ACC112 (cell line): ENCODE measurements around the gene HOXC6.
A peak's percentile ranks its signal among the peaks of the same experiment; 100 is the strongest.

ENCODE experiments used
- H2AFZ ChIP-seq: fragments of 200-600 bp; sonication (generic); one replicate; pipeline ENCODE4 v1.6.0; 2017; ENCODE audit warnings: antibody characterized with exemption, low read length; ENCODE audit not compliant: unreplicated experiment
- H3K27ac ChIP-seq: fragments of 200-600 bp; sonication (generic); 2 replicates; pipeline ENCODE4 v1.5.1; 2014; ENCODE audit warnings: low read depth, mild to moderate bottlenecking, antibody characterized with exemption, low read length, moderate library complexity
- H3K27me3 ChIP-seq: fragments of 200-600 bp; sonication (generic); 2 replicates; pipeline ENCODE4 v1.6.1; 2014; ENCODE audit warnings: mild to moderate bottlenecking, antibody characterized with exemption, low read length, moderate library complexity, mixed read lengths; ENCODE audit not compliant: insufficient read depth
- H3K36me3 ChIP-seq: fragments of 200-600 bp; sonication (generic); 2 replicates; pipeline ENCODE4 v1.6.1; 2016; ENCODE audit warnings: mild to moderate bottlenecking, antibody characterized with exemption, low read length, moderate library complexity, mixed read lengths; ENCODE audit not compliant: insufficient read depth
- H3K4me1 ChIP-seq: fragments of 200-600 bp; sonication (generic); one replicate; pipeline ENCODE4 v1.6.1; 2016; ENCODE audit warnings: low read length, mixed read lengths; ENCODE audit not compliant: insufficient read depth, unreplicated experiment, control insufficient read depth
- H3K4me3 ChIP-seq: fragments of 200-600 bp; sonication (generic); 2 replicates; pipeline ENCODE4 v1.5.1; 2014; ENCODE audit warnings: mild to moderate bottlenecking, low read depth, low read length
- H3K79me2 ChIP-seq: fragments of 200-600 bp; sonication (generic); one replicate; pipeline ENCODE4 v1.6.0; 2016; ENCODE audit warnings: low read length; ENCODE audit not compliant: control insufficient read depth, unreplicated experiment, insufficient read depth

Gene HOXC6

GRCh38 chr12:54048406-54049093 lies 20.3 kb downstream of the HOXC6 start:
- Histone ChIP-seq H3K4me3 (no peak overlapping the region), H3K36me3 (no peaks in the 10 kb centered on the region), H3K79me2 (no peaks in the 10 kb centered on the region), H3K27ac (no peak overlapping the region), H2AFZ (no peak overlapping the region), H3K27me3 (no peaks in the 10 kb centered on the region), H3K4me1 (peaks cover 9% of the 10 kb centered on the region)

- Histone ChIP-seq H3K27me3 (no peaks in the 10 kb centered on the region), H3K36me3 (no peaks in the 10 kb centered on the region)
These were observed 20.9 kb downstream of the HOXC6 start for GRCh38 chr12:54049108-54049507.

GRCh38 chr12:54050482-54050810 lies 22.2 kb downstream of the HOXC6 start:
- Histone ChIP-seq H3K4me1 (peaks cover 11% of the 10 kb centered on the region), H3K27ac (no peak overlapping the region), H3K79me2 (peaks cover 13% of the 10 kb centered on the region), H3K4me3 (no peak overlapping the region), H3K36me3 (no peaks in the 10 kb centered on the region), H3K27me3 (no peaks in the 10 kb centered on the region), H2AFZ (no peak overlapping the region)

More at GRCh38 chr12:54049108-54049507, 20.9 kb downstream of the HOXC6 start:
- Histone ChIP-seq H3K4me1 (peaks cover 9% of the 10 kb centered on the region), H3K4me3 (no peak overlapping the region), H3K27ac (no peak overlapping the region), H2AFZ (no peak overlapping the region), H3K79me2 (peaks cover 5% of the 10 kb centered on the region)

- no peak overlapping the region for H2AFZ ChIP-seq
- H3K27me3 ChIP-seq: no peaks in the 10 kb centered on the region
- peaks cover 13% of the 10 kb centered on the region for H3K79me2 ChIP-seq
- no peaks in the 10 kb centered on the region for H3K36me3 ChIP-seq
- no peak overlapping the region for H3K4me3 ChIP-seq
- H3K4me1 ChIP-seq: peaks cover 18% of the 10 kb centered on the region
- H3K27ac ChIP-seq: no peak overlapping the region
These were observed 23.0 kb downstream of the HOXC6 start for GRCh38 chr12:54051026-54051842.

DNA sequence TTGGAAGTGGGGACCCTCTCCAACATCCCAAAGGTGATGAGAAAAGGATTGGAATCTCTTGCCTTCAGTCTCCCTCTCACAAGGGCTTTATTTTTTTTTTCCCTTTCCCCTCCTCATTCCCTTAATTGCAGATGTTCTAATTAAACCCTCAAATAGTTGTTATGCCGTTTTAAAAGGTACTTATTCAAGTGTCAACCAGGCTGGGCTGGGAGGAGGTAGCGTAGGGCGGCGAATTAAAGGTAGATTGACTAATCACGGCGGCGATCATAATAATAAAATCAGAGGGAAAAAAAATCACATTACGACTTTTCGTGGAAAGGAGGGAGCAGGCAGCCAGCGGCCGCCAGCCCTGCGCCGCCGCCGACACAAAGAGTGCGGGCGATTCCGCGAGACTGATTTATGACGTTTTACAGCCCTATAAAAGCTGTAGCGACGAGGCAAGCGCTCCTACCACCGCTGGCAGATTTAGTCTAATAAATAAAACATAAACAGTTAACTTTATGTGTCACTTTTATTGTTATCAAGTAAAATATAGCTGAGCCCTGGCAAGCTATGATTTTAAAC lies 23.7 kb downstream of the HOXC6 start:
- Histone ChIP-seq H3K79me2 (peaks cover 13% of the 10 kb centered on the region), H3K4me3 (no peak overlapping the region), H3K27ac (no peak overlapping the region), H3K27me3 (no peaks in the 10 kb centered on the region), H2AFZ (no peak overlapping the region), H3K4me1 (peaks cover 18% of the 10 kb centered on the region), H3K36me3 (no peaks in the 10 kb centered on the region)

DNA sequence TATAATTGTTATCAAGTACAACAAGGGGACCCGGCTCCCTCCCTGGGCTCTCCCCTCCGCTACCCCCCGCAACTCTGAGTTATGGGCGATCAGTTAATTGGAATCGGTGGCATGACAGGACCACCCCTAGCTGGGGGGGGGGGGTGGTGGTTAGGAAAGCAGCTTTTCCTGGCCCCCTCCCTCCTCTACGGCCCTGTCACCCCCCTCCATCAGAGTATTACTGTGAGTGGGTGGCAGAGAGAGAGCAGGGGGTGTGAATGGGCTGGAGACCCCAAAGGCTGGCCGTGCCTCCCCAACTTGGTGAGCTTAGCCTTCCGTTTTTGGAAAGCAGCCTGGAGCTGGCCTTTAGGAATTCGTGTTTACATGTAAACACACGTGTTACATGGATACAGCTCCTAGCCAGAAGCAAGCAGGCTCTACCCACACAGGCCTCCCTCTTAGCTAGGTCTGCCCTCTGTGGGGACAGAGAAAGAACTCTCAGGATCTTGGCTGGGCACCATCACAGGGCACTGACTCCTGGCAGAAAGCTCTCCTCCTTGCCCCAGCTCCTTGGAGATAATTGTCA lies 24.3 kb downstream of the HOXC6 start:
- no peaks in the 10 kb centered on the region for H3K27me3 ChIP-seq
- H3K79me2 ChIP-seq: peaks cover 13% of the 10 kb centered on the region
- H3K4me1 ChIP-seq: peaks cover 18% of the 10 kb centered on the region
- peak overlapping the region; percentile 16; the same call in 1 of the 2 replicates for H3K27ac ChIP-seq
- H3K4me3 ChIP-seq: peak overlapping the region; percentile 90
- H2AFZ ChIP-seq: peak overlapping the region; percentile 96
- H3K36me3 ChIP-seq: no peaks in the 10 kb centered on the region

GRCh38 chr12:54053003-54053750 lies 24.9 kb downstream of the HOXC6 start:
- Histone ChIP-seq H2AFZ (peak overlapping the region; percentile 96), H3K4me3 (peak overlapping the region; percentile 90), H3K27me3 (no peaks in the 10 kb centered on the region), H3K79me2 (peaks cover 13% of the 10 kb centered on the region), H3K36me3 (no peaks in the 10 kb centered on the region), H3K27ac (peak overlapping the region; percentile 16; the same call in 1 of the 2 replicates), H3K4me1 (peaks cover 18% of the 10 kb centered on the region)

DNA sequence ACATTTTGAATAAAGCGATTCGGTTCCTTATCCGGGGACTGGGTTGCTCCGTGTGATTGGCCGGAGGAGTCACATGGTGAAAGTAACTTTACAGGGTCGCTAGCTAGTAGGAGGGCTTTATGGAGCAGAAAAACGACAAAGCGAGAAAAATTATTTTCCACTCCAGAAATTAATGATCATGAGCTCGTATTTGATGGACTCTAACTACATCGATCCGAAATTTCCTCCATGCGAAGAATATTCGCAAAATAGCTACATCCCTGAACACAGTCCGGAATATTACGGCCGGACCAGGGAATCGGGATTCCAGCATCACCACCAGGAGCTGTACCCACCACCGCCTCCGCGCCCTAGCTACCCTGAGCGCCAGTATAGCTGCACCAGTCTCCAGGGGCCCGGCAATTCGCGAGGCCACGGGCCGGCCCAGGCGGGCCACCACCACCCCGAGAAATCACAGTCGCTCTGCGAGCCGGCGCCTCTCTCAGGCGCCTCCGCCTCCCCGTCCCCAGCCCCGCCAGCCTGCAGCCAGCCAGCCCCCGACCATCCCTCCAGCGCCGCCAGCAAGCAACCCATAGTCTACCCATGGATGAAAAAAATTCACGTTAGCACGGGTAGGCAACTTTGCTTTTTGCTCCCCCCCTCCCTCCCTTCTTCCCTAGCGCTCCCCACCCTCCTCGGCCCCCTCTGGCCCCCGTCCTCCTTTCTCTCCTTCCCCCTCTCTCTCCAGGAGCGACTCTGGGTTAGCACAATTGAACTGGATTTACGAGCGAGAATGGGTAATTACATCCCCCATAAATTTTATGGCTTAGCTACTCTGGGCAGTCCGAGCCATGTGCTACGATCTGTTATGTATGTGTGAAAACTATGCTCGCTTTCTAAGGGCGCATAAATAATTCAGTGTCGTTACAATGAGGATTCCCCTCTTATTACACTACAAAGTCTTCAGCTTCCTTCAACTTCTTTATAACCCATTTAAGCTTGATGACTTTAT lies 25.8 kb downstream of the HOXC6 start, which contains the start of gene HOXC4:
Gene HOXC4 (plus strand): TSS at position 85 of the 991 bp plus-strand sequence. CDS start 88 bp downstream, at position 173.
- Histone ChIP-seq H3K36me3 (no peaks in the 10 kb centered on the region), H3K79me2 (peaks cover 13% of the 10 kb centered on the region), H3K4me3 (peak within 1 kb of the TSS; percentile 90), H2AFZ (peak within 1 kb of the TSS; percentile 96), H3K27me3 (no peaks in the 10 kb centered on the region), H3K27ac (peak within 1 kb of the TSS; percentile 16; the same call in 1 of the 2 replicates), H3K4me1 (peaks cover 18% of the 10 kb centered on the region)

DNA sequence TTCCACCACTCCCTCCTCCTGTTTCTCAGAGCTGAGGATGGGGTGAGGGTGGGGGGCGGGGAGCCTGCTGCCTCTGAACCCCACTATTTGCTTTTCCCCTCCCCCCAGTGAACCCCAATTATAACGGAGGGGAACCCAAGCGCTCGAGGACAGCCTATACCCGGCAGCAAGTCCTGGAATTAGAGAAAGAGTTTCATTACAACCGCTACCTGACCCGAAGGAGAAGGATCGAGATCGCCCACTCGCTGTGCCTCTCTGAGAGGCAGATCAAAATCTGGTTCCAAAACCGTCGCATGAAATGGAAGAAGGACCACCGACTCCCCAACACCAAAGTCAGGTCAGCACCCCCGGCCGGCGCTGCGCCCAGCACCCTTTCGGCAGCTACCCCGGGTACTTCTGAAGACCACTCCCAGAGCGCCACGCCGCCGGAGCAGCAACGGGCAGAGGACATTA lies 26.5 kb downstream of the HOXC6 start:
- peak overlapping the region; percentile 96 for H2AFZ ChIP-seq
- H3K4me3 ChIP-seq: peak overlapping the region; percentile 90
- H3K27me3 ChIP-seq: no peaks in the 10 kb centered on the region
- peaks cover 13% of the 10 kb centered on the region for H3K79me2 ChIP-seq
- H3K27ac ChIP-seq: no peak overlapping the region
- no peaks in the 10 kb centered on the region for H3K36me3 ChIP-seq
- peaks cover 18% of the 10 kb centered on the region for H3K4me1 ChIP-seq
